Measurements from ENCODE around the gene VAV2.

VAV2 gene

GRCh38 chr9:133841167-133841812, 150.8 kb downstream of the VAV2 start:
- Histone ChIP-seq H3K9me3 (ENCODE audit: control insufficient read depth, low read length) (no peaks in the 10 kb centered on the region), H3K4me1 (no peaks in the 10 kb centered on the region), H3K4me2 (ENCODE audit: low read length) (no peak overlapping the region), H3K9ac (no peak overlapping the region), H3K27me3 (ENCODE audit: control insufficient read depth, insufficient read depth, low read length) (no peaks in the 10 kb centered on the region), H3K36me3 (ENCODE audit: control insufficient read depth, insufficient read depth, low read length) (no peaks in the 10 kb centered on the region), H3K4me3 (ENCODE audit: low read depth, low read length) (no peak overlapping the region), H2AFZ (no peak overlapping the region), H3K79me2 (no peaks in the 10 kb centered on the region), H3K27ac (no peak overlapping the region)
- no peak for TF ChIP-seq CTCF (IDR thresholded peaks at IDR 0.05)

GRCh38 chr9:133839822-133840329, 152.2 kb downstream of the VAV2 start:
- no peaks in the 10 kb centered on the region for H3K9me3 ChIP-seq (ENCODE audit: control insufficient read depth, low read length)
- H3K79me2 ChIP-seq = no peaks in the 10 kb centered on the region
- no peaks in the 10 kb centered on the region for H3K4me1 ChIP-seq
- no peak overlapping the region for H3K4me2 ChIP-seq (ENCODE audit: low read length)
- H3K27ac ChIP-seq = no peak overlapping the region
- no peak overlapping the region for H3K9ac ChIP-seq
- no peak overlapping the region for H2AFZ ChIP-seq
- H3K4me3 ChIP-seq (ENCODE audit: low read depth, low read length) = no peak overlapping the region
- no peak for TF ChIP-seq CTCF (IDR thresholded peaks at IDR 0.05)
- no peaks in the 10 kb centered on the region for H3K36me3 ChIP-seq (ENCODE audit: control insufficient read depth, insufficient read depth, low read length)
- no peaks in the 10 kb centered on the region for H3K27me3 ChIP-seq (ENCODE audit: control insufficient read depth, insufficient read depth, low read length)

GRCh38 chr9:133838859-133839507, 153.1 kb downstream of the VAV2 start:
- H2AFZ ChIP-seq = no peak overlapping the region
- H3K4me2 ChIP-seq (ENCODE audit: low read length) = no peak overlapping the region
- no peak overlapping the region for H3K4me3 ChIP-seq (ENCODE audit: low read depth, low read length)
- TF ChIP-seq CTCF (IDR thresholded peaks at IDR 0.05) = no peak
- no peaks in the 10 kb centered on the region for H3K4me1 ChIP-seq
- no peak overlapping the region for H3K27ac ChIP-seq
- H3K9ac ChIP-seq = no peak overlapping the region
- H3K9me3 ChIP-seq (ENCODE audit: control insufficient read depth, low read length) = no peaks in the 10 kb centered on the region
- no peaks in the 10 kb centered on the region for H3K36me3 ChIP-seq (ENCODE audit: control insufficient read depth, insufficient read depth, low read length)
- H3K79me2 ChIP-seq = no peaks in the 10 kb centered on the region
- H3K27me3 ChIP-seq (ENCODE audit: control insufficient read depth, insufficient read depth, low read length) = no peaks in the 10 kb centered on the region

- no peak overlapping the region for H3K4me3 ChIP-seq (ENCODE audit: low read depth, low read length)
- H3K36me3 ChIP-seq (ENCODE audit: control insufficient read depth, insufficient read depth, low read length) = no peaks in the 10 kb centered on the region
- H3K4me1 ChIP-seq = no peaks in the 10 kb centered on the region
- H3K4me2 ChIP-seq (ENCODE audit: low read length) = no peak overlapping the region
- no peak for TF ChIP-seq CTCF (IDR thresholded peaks at IDR 0.05)
- no peaks in the 10 kb centered on the region for H3K9me3 ChIP-seq (ENCODE audit: control insufficient read depth, low read length)
- H3K27me3 ChIP-seq (ENCODE audit: control insufficient read depth, insufficient read depth, low read length) = no peaks in the 10 kb centered on the region
- no peaks in the 10 kb centered on the region for H3K79me2 ChIP-seq
- no peak overlapping the region for H3K9ac ChIP-seq
- no peak overlapping the region for H3K27ac ChIP-seq
- H2AFZ ChIP-seq = no peak overlapping the region
Observed at GRCh38 chr9:133837627-133838597, 154.2 kb downstream of the VAV2 start.
